Activated naive CD4-positive, alpha-beta T cell treated with anti-CD3 and anti-CD28 coated beads, Interleukin-2, amount 10 ng/mL, durations not matched to agents 7 days and 5 days (primary cell): ENCODE measurements around the gene CHRNB4.

Experiments
- CTCF ChIA-PET: fragments of 350-600 bp; sonication (Branson Sonifier 250); formaldehyde crosslinking; loops from one replicate; lab custom pipeline; 2021; ENCODE audit warnings: antibody characterized with exemption; lab: Charles Lee
- DNase-seq: peaks from one replicate; pipeline ENCODE4 v3.0.0-alpha.2; 2020
- H3K27ac Mint-ChIP-seq: one replicate; pipeline ENCODE4 v1.8.0; 2021; ENCODE audit warnings: mild to moderate bottlenecking, moderate library complexity, mixed read lengths
- H3K27me3 Mint-ChIP-seq: one replicate; pipeline ENCODE4 v1.8.0; 2021; ENCODE audit warnings: mild to moderate bottlenecking, mixed read lengths
- H3K36me3 Mint-ChIP-seq: one replicate; pipeline ENCODE4 v1.8.0; 2021; ENCODE audit warnings: mixed read lengths
- H3K4me1 Mint-ChIP-seq: one replicate; pipeline ENCODE4 v1.8.0; 2021; ENCODE audit warnings: mixed read lengths
- H3K4me3 Mint-ChIP-seq: one replicate; pipeline ENCODE4 v1.8.0; 2021; ENCODE audit warnings: mild to moderate bottlenecking, moderate library complexity, mixed read lengths
- H3K9me3 Mint-ChIP-seq: one replicate; pipeline ENCODE4 v1.8.0; 2021; ENCODE audit warnings: mixed read lengths

The CHRNB4 gene

GRCh38 chr15:78654272-78654671 is 13.3 kb upstream of the CHRNB4 start:
- Mint-ChIP-seq H3K4me3 (no peak overlapping the region), H3K27me3 (peaks cover 23% of the 10 kb centered on the region), H3K9me3 (no peaks in the 10 kb centered on the region), H3K27ac (no peak overlapping the region), H3K36me3 (no peaks in the 10 kb centered on the region), H3K4me1 (no peaks in the 10 kb centered on the region)
- no peak for DNase-seq
- CTCF ChIA-PET = no interaction called here

GRCh38 chr15:78651930-78652615 is 11.1 kb upstream of the CHRNB4 start:
- CTCF ChIA-PET = interaction anchor here (0.8 kb wide), 1 partner anchor 59 kb away, joined by 3 read pairs; no protein-coding TSS in a partner anchor
- no peak overlapping the region for H3K27ac Mint-ChIP-seq

GRCh38 chr15:78651007-78651406 is 10.0 kb upstream of the CHRNB4 start:
- Mint-ChIP-seq H3K4me3 (no peak overlapping the region), H3K27ac (no peak overlapping the region), H3K4me1 (no peaks in the 10 kb centered on the region), H3K27me3 (peaks cover 23% of the 10 kb centered on the region), H3K36me3 (no peaks in the 10 kb centered on the region), H3K9me3 (no peaks in the 10 kb centered on the region)
- CTCF ChIA-PET = no interaction called here
- DNase-seq = no peak

More at GRCh38 chr15:78651930-78652615, 11.1 kb upstream of the CHRNB4 start:
- peaks cover 23% of the 10 kb centered on the region for H3K27me3 Mint-ChIP-seq
- DNase-seq = no peak
- H3K4me3 Mint-ChIP-seq = no peak overlapping the region
- no peaks in the 10 kb centered on the region for H3K36me3 Mint-ChIP-seq
- no peaks in the 10 kb centered on the region for H3K4me1 Mint-ChIP-seq
- H3K9me3 Mint-ChIP-seq = no peaks in the 10 kb centered on the region

GRCh38 chr15:78650022-78650421 is 9.0 kb upstream of the CHRNB4 start:
- Mint-ChIP-seq H3K9me3 (no peaks in the 10 kb centered on the region), H3K4me3 (no peak overlapping the region), H3K4me1 (no peaks in the 10 kb centered on the region), H3K27me3 (peaks cover 23% of the 10 kb centered on the region), H3K27ac (no peak overlapping the region), H3K36me3 (no peaks in the 10 kb centered on the region)
- CTCF ChIA-PET = no interaction called here
- no peak for DNase-seq

GRCh38 chr15:78645009-78645408 is 4.0 kb upstream of the CHRNB4 start:
- DNase-seq = no peak
- Mint-ChIP-seq H3K4me1 (peaks cover 15% of the 10 kb centered on the region), H3K4me3 (no peak overlapping the region), H3K36me3 (no peaks in the 10 kb centered on the region), H3K9me3 (no peaks in the 10 kb centered on the region), H3K27me3 (peaks cover 24% of the 10 kb centered on the region), H3K27ac (no peak overlapping the region)
- CTCF ChIA-PET = no interaction called here

- Mint-ChIP-seq H3K4me3 (no peak overlapping the region), H3K27ac (no peak overlapping the region), H3K9me3 (no peaks in the 10 kb centered on the region), H3K27me3 (peaks cover 44% of the 10 kb centered on the region), H3K36me3 (no peaks in the 10 kb centered on the region), H3K4me1 (peaks cover 15% of the 10 kb centered on the region)
- CTCF ChIA-PET = interaction anchor here (0.7 kb wide), 2 partner anchors 68 to 70 kb away, joined by 3 read pairs; no protein-coding TSS in a partner anchor
- no peak for DNase-seq
Measured at GRCh38 chr15:78642331-78642730, 1.3 kb upstream of the CHRNB4 start.

- CTCF ChIA-PET = interaction anchor here (3.3 kb wide), 1 partner anchor 69 kb away, joined by 24 read pairs; no protein-coding TSS in a partner anchor
- DNase-seq = no peak
- H3K4me3 Mint-ChIP-seq = peak overlapping the region; percentile 56
- peaks cover 15% of the 10 kb centered on the region for H3K4me1 Mint-ChIP-seq
- no peak overlapping the region for H3K27ac Mint-ChIP-seq
- no peaks in the 10 kb centered on the region for H3K9me3 Mint-ChIP-seq
- peaks cover 49% of the 10 kb centered on the region for H3K27me3 Mint-ChIP-seq
- H3K36me3 Mint-ChIP-seq = no peaks in the 10 kb centered on the region
Measured at GRCh38 chr15:78641749-78642275, 802 bp upstream of the CHRNB4 start.

GRCh38 chr15:78640527-78641101 is 396 bp downstream of the CHRNB4 start:
- Mint-ChIP-seq H3K4me1 (peaks cover 15% of the 10 kb centered on the region), H3K36me3 (no peaks in the 10 kb centered on the region), H3K27ac (no peak overlapping the region), H3K9me3 (no peaks in the 10 kb centered on the region), H3K4me3 (peak overlapping the region; percentile 57), H3K27me3 (peaks cover 56% of the 10 kb centered on the region)
- CTCF ChIA-PET = interaction anchor here (0.9 to 3.3 kb wide), 4 partner anchors 21 to 98 kb away, joined by 3 to 24 read pairs (median 6); no protein-coding TSS in a partner anchor
- DNase-seq = peak; percentile 34

- Mint-ChIP-seq H3K4me3 (no peak overlapping the region), H3K9me3 (no peaks in the 10 kb centered on the region)
Measured at GRCh38 chr15:78638658-78639314, 2.2 kb downstream of the CHRNB4 start.

GRCh38 chr15:78637776-78638435 is 3.1 kb downstream of the CHRNB4 start:
- H3K9me3 Mint-ChIP-seq = peaks cover 2% of the 10 kb centered on the region
- peaks cover 63% of the 10 kb centered on the region for H3K27me3 Mint-ChIP-seq
- DNase-seq = no peak
- CTCF ChIA-PET = interaction anchor here (1.1 to 2.2 kb wide), 8 partner anchors 11 to 330 kb away, joined by 3 to 10 read pairs (median 4); partner anchors contain the start of gene CHRNA3
- no peaks in the 10 kb centered on the region for H3K36me3 Mint-ChIP-seq
- H3K4me3 Mint-ChIP-seq = no peak overlapping the region
- H3K4me1 Mint-ChIP-seq = peaks cover 15% of the 10 kb centered on the region
- no peak overlapping the region for H3K27ac Mint-ChIP-seq

More at GRCh38 chr15:78638658-78639314, 2.2 kb downstream of the CHRNB4 start:
- DNase-seq = peak; percentile 68
- CTCF ChIA-PET = interaction anchor here (0.9 to 3.3 kb wide), 12 partner anchors 8 to 331 kb away, joined by 3 to 24 read pairs (median 4); partner anchors contain the start of gene CHRNA3
- Mint-ChIP-seq H3K27ac (no peak overlapping the region), H3K27me3 (peaks cover 59% of the 10 kb centered on the region), H3K36me3 (no peaks in the 10 kb centered on the region), H3K4me1 (peaks cover 15% of the 10 kb centered on the region)

- DNase-seq = no peak
- peaks cover 7% of the 10 kb centered on the region for H3K4me1 Mint-ChIP-seq
- H3K4me3 Mint-ChIP-seq = no peak overlapping the region
- H3K27me3 Mint-ChIP-seq = peaks cover 54% of the 10 kb centered on the region
- H3K9me3 Mint-ChIP-seq = peaks cover 2% of the 10 kb centered on the region
- H3K27ac Mint-ChIP-seq = no peak overlapping the region
- no peaks in the 10 kb centered on the region for H3K36me3 Mint-ChIP-seq
- CTCF ChIA-PET = interaction anchor here (0.9 to 2.2 kb wide), 3 partner anchors 71 to 103 kb away, joined by 3 to 9 read pairs (median 4); no protein-coding TSS in a partner anchor
Measured at GRCh38 chr15:78636378-78636859, 4.6 kb downstream of the CHRNB4 start.

GRCh38 chr15:78635346-78635745 is 5.7 kb downstream of the CHRNB4 start:
- DNase-seq = no peak
- peaks cover 2% of the 10 kb centered on the region for H3K9me3 Mint-ChIP-seq
- peaks cover 1% of the 10 kb centered on the region for H3K4me1 Mint-ChIP-seq
- CTCF ChIA-PET = interaction anchor here (0.9 to 1.4 kb wide), 4 partner anchors 14 to 104 kb away, joined by 3 to 4 read pairs (median 3); no protein-coding TSS in a partner anchor
- peaks cover 43% of the 10 kb centered on the region for H3K27me3 Mint-ChIP-seq
- no peak overlapping the region for H3K4me3 Mint-ChIP-seq
- no peak overlapping the region for H3K27ac Mint-ChIP-seq
- no peaks in the 10 kb centered on the region for H3K36me3 Mint-ChIP-seq
